CMK (cell line): ENCODE data around the gene GNG2.

Experiments
- DNase-seq: peaks from one replicate; pipeline ENCODE4 v3.0.0-alpha.2; 2010; ENCODE audit warnings: low read depth

GNG2 gene

GRCh38 chr14:51996148-51996746, 135.8 kb downstream of the GNG2 start:
- DNase-seq = no peak

GRCh38 chr14:51998348-51998747, 137.9 kb downstream of the GNG2 start:
- no peak for DNase-seq

DNA sequence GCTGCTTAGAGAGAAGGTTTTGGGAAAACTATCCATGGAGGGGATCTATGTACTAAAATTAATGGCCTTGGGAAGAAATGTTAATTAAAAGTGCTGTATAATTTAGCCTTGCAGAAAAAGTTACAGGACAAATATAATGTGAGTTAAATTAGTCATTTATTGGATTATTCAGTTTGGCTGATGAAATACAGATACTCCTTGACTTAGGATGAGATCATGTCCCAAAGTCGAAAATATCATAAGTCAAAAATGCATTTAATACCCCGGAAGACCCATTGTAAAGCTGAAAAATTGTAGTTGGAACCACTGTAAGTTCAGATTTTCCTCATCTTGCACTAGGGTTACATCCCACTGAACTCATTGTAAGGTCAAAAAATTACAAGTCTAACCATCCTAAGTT, 138.7 kb downstream of the GNG2 start:
- no peak for DNase-seq

DNA sequence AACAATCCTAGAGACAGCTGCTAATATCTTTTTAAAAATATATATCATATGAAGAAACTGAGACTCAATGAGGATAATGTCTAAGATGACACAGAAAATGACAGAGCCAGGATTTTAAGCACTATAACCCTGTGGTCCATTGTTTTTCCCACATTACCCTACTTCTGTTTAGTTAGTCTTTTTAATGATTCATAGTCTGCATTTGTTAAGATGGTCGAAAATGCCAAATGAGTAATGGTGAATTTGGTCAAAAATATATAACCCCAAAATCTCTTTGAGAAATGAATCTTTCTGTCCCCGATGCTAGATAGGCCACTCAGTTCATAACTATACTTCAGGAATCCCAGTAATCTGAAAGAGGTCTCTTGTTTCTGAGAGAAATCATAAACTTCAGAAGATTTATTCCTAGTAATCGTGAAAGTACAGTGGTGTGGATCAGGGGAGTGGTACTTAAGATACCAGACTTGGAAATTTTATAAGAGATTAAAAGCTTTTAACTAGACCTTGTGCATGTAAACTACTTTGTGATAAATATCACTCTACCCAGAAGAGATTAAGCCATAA, 139.7 kb downstream of the GNG2 start:
- DNase-seq = no peak

DNA sequence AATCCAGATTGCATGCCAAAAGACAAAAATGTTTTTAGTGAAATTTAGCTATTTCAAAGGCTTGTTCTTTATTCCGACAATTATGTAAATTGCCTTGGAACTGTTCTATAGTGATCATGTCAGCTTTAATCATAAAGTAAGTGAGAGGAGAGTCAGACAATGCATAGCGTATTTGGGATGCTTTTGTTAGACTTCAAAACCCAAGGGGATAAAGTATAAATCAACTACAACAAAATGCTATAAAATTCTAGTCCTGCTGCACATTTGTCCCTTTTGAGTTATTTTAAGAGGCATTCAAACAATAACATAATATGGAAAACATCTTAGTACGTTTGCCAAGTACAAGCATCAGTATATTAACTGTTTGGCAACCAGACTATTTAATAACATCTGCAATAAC, 140.3 kb downstream of the GNG2 start:
- no peak for DNase-seq

DNA sequence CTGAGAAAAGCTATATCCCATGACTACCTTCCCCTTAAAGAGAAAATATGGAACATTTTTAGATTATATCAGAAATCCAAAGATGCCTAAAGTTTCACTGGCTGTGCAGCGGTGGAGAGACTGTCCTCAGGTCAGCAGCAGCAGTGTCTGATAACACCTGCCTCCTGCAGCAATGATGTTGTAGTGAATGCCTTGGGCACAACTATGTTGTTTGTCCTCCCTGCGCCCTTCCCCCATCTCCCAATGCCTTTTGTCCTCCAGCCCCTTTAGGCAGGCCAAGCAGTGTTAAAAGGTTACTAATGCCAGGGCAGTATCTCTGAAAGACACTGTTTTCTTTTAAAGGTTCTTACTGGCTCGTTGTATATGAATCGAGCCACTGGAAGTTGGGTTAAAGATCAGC, 142.1 kb downstream of the GNG2 start:
- no peak for DNase-seq

GRCh38 chr14:52003324-52003723, 142.9 kb downstream of the GNG2 start:
- DNase-seq = no peak

DNA sequence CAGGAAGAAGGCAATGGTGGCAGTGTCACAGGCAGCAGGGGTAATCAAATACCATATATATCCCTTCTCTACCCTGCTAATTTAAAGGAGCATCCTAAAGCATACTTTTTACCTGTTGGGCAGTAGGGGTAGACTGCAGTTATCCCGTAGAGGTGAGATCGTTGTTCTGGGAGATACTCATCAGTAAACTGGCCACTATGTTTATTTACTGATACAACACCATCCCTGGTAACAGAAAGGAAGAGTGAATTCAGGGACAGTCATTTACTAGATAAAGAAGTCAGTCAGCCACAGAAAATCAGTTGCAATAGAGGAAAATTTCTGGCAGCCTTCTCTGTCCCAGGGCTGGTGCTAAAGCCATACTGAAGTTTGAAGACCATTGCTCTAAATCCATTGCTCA, 145.2 kb downstream of the GNG2 start:
- DNase-seq = no peak

GRCh38 chr14:52006361-52006760, 145.9 kb downstream of the GNG2 start:
- no peak for DNase-seq

- no peak for DNase-seq
Observed at GRCh38 chr14:52007211-52007610, 146.8 kb downstream of the GNG2 start.

- DNase-seq = no peak
Observed at GRCh38 chr14:52007637-52008036, 147.2 kb downstream of the GNG2 start.

DNA sequence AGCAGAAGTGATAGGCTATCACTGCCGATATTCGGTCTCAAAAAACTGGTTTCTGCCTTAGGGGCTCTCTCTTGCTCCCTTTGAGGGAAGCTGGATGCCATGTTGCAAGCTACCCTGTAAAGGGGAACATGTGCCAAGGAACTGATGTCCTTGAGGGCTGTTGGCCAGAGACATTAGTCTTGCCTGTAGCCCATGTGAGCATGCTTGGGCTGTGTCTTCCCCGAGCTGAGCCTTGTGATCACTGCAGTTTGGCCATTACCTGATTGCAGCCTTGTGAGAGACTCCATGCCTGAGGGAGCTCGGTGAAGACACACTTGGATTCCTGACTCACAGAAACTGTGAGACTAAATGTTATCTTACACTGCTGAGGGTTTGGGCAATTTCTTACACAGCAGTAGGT, 147.7 kb downstream of the GNG2 start:
- no peak for DNase-seq

GRCh38 chr14:52010173-52010693, 149.8 kb downstream of the GNG2 start:
- DNase-seq = no peak

DNA sequence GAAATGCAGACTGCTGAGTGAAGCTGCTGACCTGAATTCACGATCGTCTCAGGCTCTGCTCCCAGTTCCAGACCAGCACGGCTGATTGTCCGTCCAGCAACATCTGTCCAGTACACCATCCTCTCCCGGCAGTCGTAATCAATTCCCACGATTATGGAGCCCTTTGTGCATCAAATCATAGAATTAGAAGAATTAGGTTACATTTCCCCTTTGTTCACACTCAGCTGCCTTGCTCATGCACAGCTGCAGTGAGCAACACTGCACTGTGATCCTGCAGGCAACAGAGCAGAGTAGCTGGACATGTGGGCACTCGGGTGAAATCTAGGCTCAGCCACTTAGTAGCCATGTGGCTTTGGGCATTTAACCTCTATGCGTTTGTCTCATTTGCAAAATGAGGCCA, 151.1 kb downstream of the GNG2 start:
- DNase-seq = no peak

DNA sequence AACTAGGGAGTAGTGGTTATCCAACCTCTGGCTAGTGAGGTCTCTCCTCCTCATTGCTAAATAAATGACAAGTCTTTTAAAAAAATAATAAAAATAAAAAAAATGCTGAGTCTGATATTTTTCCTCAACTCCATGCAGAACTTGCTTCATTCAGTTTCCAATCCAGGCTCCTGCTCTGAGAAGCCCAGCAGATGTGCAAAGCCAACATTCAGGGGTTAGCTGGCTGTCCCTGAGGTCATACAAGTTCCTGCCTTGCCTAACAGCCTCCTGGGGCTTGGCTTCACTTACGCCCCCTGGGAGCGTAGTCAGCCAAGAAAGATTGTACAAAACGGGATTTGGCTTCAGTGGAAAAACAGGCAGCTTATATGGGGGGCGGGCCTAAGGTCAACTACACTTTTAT, 152.2 kb downstream of the GNG2 start:
- DNase-seq = no peak

- no peak for DNase-seq
Observed at GRCh38 chr14:52013984-52014600, 153.7 kb downstream of the GNG2 start.

- DNase-seq = no peak
Observed at GRCh38 chr14:52014601-52015267, 154.3 kb downstream of the GNG2 start.

- no peak for DNase-seq
Observed at GRCh38 chr14:52015411-52016030, 155.1 kb downstream of the GNG2 start.

DNA sequence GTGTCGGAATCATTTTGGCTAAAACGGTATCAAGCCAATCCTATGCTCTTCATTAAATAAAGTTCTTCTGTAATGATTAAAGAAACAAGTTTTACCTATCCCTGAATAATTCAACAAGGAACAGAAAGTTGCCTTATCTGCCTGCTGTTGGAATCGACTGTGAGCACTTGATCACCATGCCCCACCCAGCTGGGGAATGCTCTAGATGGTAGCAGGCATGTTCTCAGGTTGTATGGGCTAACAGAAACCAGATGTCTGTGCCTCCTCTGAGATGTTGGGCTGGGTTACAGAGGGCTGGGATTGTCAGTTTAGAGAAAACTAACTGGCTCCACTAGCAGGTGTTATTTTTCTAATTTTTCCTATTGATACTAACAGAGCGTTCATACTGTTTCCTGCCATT, 157.8 kb downstream of the GNG2 start:
- DNase-seq = no peak

DNA sequence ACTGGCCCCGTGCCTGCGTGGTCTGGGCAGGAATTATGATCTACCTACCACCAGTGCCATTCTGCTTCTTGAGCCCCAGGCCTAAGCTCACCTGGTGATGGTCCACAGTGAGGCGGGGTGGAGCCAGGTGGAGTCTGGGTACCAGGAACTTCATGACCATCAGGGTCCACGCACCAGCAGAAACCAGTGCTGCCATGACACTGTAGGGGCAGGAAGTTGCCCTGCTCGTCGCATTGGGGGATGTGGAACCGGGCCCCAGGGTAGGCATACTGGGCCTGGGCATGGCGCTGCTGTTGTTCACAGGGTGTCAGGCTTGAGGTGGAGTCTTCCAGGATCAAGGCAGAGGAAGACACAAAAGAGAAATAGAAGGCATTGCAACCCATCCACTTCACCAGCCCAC, 158.6 kb downstream of the GNG2 start:
- no peak for DNase-seq
